ENCODE measurements around the gene ZFP3. TPM values are rescaled to one million over a fixed set of nuclear protein-coding genes. Genes with fewer than 3 reads are reported as not detected.

The ZFP3 gene
- total and polyA plus RNA-seq, 2 experiments from 2014 or later: 0.55 to 1.6 TPM

- H4K20me1 ChIP-seq (replicated peaks; ENCODE audit: insufficient read depth): no peaks in the 10 kb centered on the region; the same call in 1 of the 2 replicates
- peak overlapping the region; percentile 84 for H3K4me3 ChIP-seq
- H3F3A ChIP-seq (replicated peaks; ENCODE audit: low read depth): 0 out of 2 replicates have a peak, but pooled peaks cover 2% of the 10 kb centered on the region
- H3K27me3 ChIP-seq (ENCODE audit: insufficient read depth): peaks cover 17% of the 10 kb centered on the region
- peaks cover 40% of the 10 kb centered on the region for H3K36me3 Mint-ChIP-seq (ENCODE audit: low read depth)
- H3K79me2 ChIP-seq (replicated peaks; ENCODE audit: insufficient read depth): no peaks in the 10 kb centered on the region
- H3K4me3 Mint-ChIP-seq: peak overlapping the region; percentile 88
- no peak overlapping the region for H3K27ac Mint-ChIP-seq
- ATAC-seq: no peak
- TF ChIP-seq EZH2 (IDR thresholded peaks at IDR 0.05; ENCODE audit: low read depth, unreplicated experiment): no peak
- no peak for TF ChIP-seq REST (IDR thresholded peaks at IDR 0.05; ENCODE audit: unreplicated experiment)
- no peak for TF ChIP-seq CTCF (conservative IDR thresholded peaks at IDR 0.05; ENCODE audit: low read depth in 2 of 2)
- TF ChIP-seq ZNF331 (CRISPR knock-in tag; IDR thresholded peaks at IDR 0.05; ENCODE audit: low read depth): no peak
- TF ChIP-seq POLR2AphosphoS5 (IDR thresholded peaks at IDR 0.05; ENCODE audit: low read depth): no peak
- no peak for TF ChIP-seq STAT1 (IDR thresholded peaks at IDR 0.05; ENCODE audit: unreplicated experiment)
- TF ChIP-seq CREB1 (CRISPR knock-in tag; IDR thresholded peaks at IDR 0.05; ENCODE audit: low read depth): no peak
- TF ChIP-seq ETS1 (IDR thresholded peaks at IDR 0.05): no peak
- no peak for TF ChIP-seq ZNF114 (CRISPR knock-in tag; IDR thresholded peaks at IDR 0.05)
- no peak for TF ChIP-seq JUNB (IDR thresholded peaks at IDR 0.05; ENCODE audit: unreplicated experiment)
- no peak for TF ChIP-seq ZNF462 (CRISPR knock-in tag; IDR thresholded peaks at IDR 0.05)
- no peak for TF ChIP-seq EZH2phosphoT487 (IDR thresholded peaks at IDR 0.05; ENCODE audit: unreplicated experiment)
- TF ChIP-seq NANOG (IDR thresholded peaks at IDR 0.05; ENCODE audit: borderline replicate concordance): no peak
- peaks cover 24% of the 10 kb centered on the region for H3K36me3 ChIP-seq (ENCODE audit: insufficient read depth)
- no peaks in the 10 kb centered on the region for H3K9me2 ChIP-seq (ENCODE audit: insufficient read depth)
- H3K9me3 Mint-ChIP-seq: peaks cover 73% of the 10 kb centered on the region
- H2AFZ ChIP-seq: peak overlapping the region; percentile 99; the same call in 1 of the 2 replicates
- no peak overlapping the region for H3K27ac ChIP-seq (ENCODE audit: low read depth)
- DNase-seq (ENCODE audit: low spot score): no peak
- peak overlapping the region; percentile 91 for H3K4me2 ChIP-seq
- 0 out of 3 replicates have a peak, but pooled peaks cover 3% of the 10 kb centered on the region for H3K4me1 Mint-ChIP-seq
- peaks cover 16% of the 10 kb centered on the region for H3K27me3 Mint-ChIP-seq (ENCODE audit: insufficient read depth, low read depth, poor library complexity)
- H3K4me1 ChIP-seq (ENCODE audit: insufficient read depth): no peaks in the 10 kb centered on the region
These were observed 18.4 kb downstream of the ZFP3 start for GRCh38 chr17:5096731-5097100.

Data from GM23338 (cell line).